HepG2 (cell line): Measurements from ENCODE around the gene TTLL6. TPM values are rescaled to one million over a fixed set of nuclear protein-coding genes. Genes with fewer than 3 reads are reported as not detected.

ENCODE experiments used
- AGO2 ChIP-seq: fragments of 200-400 bp; formaldehyde crosslinking; optimal IDR thresholded peaks from 2 replicates; pipeline ENCODE3; 2017; ENCODE audit warnings: mild to moderate bottlenecking, low read depth, low read length, moderate library complexity
- ATF1 ChIP-seq: IDR thresholded peaks from 2 replicates; pipeline ENCODE4 v1.6.1; 2016; ENCODE audit warnings: mild to moderate bottlenecking, control low read depth
- BCL6 ChIP-seq: IDR thresholded peaks from 2 replicates; pipeline ENCODE4 v1.6.1; 2016; ENCODE audit warnings: missing genetic modification reagents, missing compliant biosample characterization
- CBX2 ChIP-seq, 2 experiments: fragments of 200-600 bp in 1 of 2; sonication (generic); formaldehyde crosslinking in 1 of 2; IDR thresholded peaks; 2 replicates each; pipeline versions ENCODE4 v1.7.0 to v1.8.1; 2018 to 2022; ENCODE audit warnings: low read depth in 2 of 2, low read length in 1 of 2, mild to moderate bottlenecking in 1 of 2, missing genetic modification reagents in 1 of 2
- CC2D1A ChIP-seq: sonication (generic); formaldehyde crosslinking; IDR thresholded peaks from 2 replicates; pipeline ENCODE4 v1.8.1; 2023; ENCODE audit warnings: mild to moderate bottlenecking, missing genetic modification reagents
- GABPB1 ChIP-seq: IDR thresholded peaks from 2 replicates; pipeline ENCODE4 v1.6.1; 2016; ENCODE audit warnings: mild to moderate bottlenecking, missing genetic modification reagents, moderate library complexity, missing compliant biosample characterization
- HNF4A ChIP-seq: sonication (generic); formaldehyde crosslinking; IDR thresholded peaks from 2 replicates; pipeline ENCODE4 v1.4.0; 2020; ENCODE audit warnings: missing genetic modification reagents
- JUN ChIP-seq: sonication (generic); formaldehyde crosslinking; IDR thresholded peaks from 2 replicates; pipeline ENCODE4 v1.4.0; 2020; ENCODE audit warnings: mild to moderate bottlenecking, missing genetic modification reagents
- NCOA5 ChIP-seq: sonication (generic); formaldehyde crosslinking; IDR thresholded peaks from 2 replicates; pipeline ENCODE4 v1.4.0; 2020; ENCODE audit warnings: missing genetic modification reagents
- NCOR1 ChIP-seq: fragments of 200-600 bp; sonication (generic); IDR thresholded peaks from 2 replicates; pipeline ENCODE4 v1.7.0; 2017; ENCODE audit warnings: antibody characterized with exemption, low read length, borderline replicate concordance
- NR2F2 ChIP-seq: IDR thresholded peaks from 2 replicates; pipeline ENCODE4 v1.6.1; 2012; ENCODE audit warnings: low read depth, inconsistent platforms, borderline replicate concordance
- RBM39 ChIP-seq: fragments of 200-400 bp; formaldehyde crosslinking; IDR thresholded peaks from one replicate; pipeline ENCODE4 v1.6.1; 2018; ENCODE audit warnings: antibody characterized with exemption, mild to moderate bottlenecking, low read depth, low read length; ENCODE audit not compliant: poor library complexity, severe bottlenecking
- RFXAP ChIP-seq: sonication (generic); formaldehyde crosslinking; IDR thresholded peaks from 2 replicates; pipeline ENCODE4 v1.4.0; 2020; ENCODE audit warnings: missing genetic modification reagents, borderline replicate concordance
- RXRA ChIP-seq: sonication (generic); formaldehyde crosslinking; IDR thresholded peaks from 2 replicates; pipeline ENCODE4 v1.5.1; 2020; ENCODE audit warnings: missing genetic modification reagents
- TBL1XR1 ChIP-seq: fragments of 150-350 bp; IDR thresholded peaks from 2 replicates; pipeline ENCODE4 v1.6.1; 2014; ENCODE audit warnings: borderline replicate concordance, low read length; ENCODE audit not compliant: partially characterized antibody
- TBX2 ChIP-seq: sonication (generic); formaldehyde crosslinking; IDR thresholded peaks from 2 replicates; pipeline ENCODE4 v1.5.0; 2020; ENCODE audit warnings: missing genetic modification reagents, mild to moderate bottlenecking, borderline replicate concordance
- TBX3 ChIP-seq: fragments of 450-650 bp; IDR thresholded peaks from 2 replicates; pipeline ENCODE4 v1.6.1; 2017; ENCODE audit warnings: antibody characterized with exemption, mild to moderate bottlenecking, inconsistent platforms, borderline replicate concordance
- TCF7 ChIP-seq: sonication (generic); IDR thresholded peaks from 2 replicates; pipeline ENCODE4 v1.6.1; 2016; ENCODE audit warnings: antibody characterized with exemption, low read depth
- TEAD2 ChIP-seq: sonication (generic); formaldehyde crosslinking; IDR thresholded peaks from 2 replicates; pipeline ENCODE4 v1.9.0; 2021; ENCODE audit warnings: missing genetic modification reagents
- ZNF251 ChIP-seq: sonication (generic); formaldehyde crosslinking; IDR thresholded peaks from 2 replicates; pipeline ENCODE4 v1.9.0; 2021; ENCODE audit warnings: mild to moderate bottlenecking, missing genetic modification reagents
- ZNF674 ChIP-seq: sonication (generic); formaldehyde crosslinking; IDR thresholded peaks from 2 replicates; pipeline ENCODE4 v1.5.0; 2020; ENCODE audit warnings: low read depth, mild to moderate bottlenecking, missing genetic modification reagents
- polyA plus RNA-seq, 8 experiments: library from polyadenylated mRNA; depleted of rRNA in 3 of 8; stranded (reverse) in 7 of 8; unstranded in 1 of 8; fragments of >200 nt; fragmentation: Illumina TruSeq in 4 of 8; extraction: Trizol in 4 of 8; gene quantifications; 2 replicates each; pipeline versions ENCODE4 v1.2.1 to v1.2.3, GENCODE V29; 2011 to 2016; ENCODE audit warnings: low read depth in 4 of 8, missing spikeins in 1 of 8, mixed read lengths in 1 of 8; ENCODE audit not compliant: insufficient read depth in 1 of 8
- total RNA-seq, 5 experiments: library from RNA; depleted of rRNA; stranded (reverse); fragments of >200 nt; fragmentation: Illumina TruSeq; extraction: Trizol; gene quantifications; 2 replicates each; pipeline ENCODE4 v1.2.3, GENCODE V29; 2016; ENCODE audit warnings: low read depth in 1 of 5
- TF ChIP-seq, protein P1 (sequence below): sonication (generic); formaldehyde crosslinking; conservative IDR thresholded peaks from 2 replicates; pipeline ENCODE4 v1.4.0; 2020; ENCODE audit warnings: missing genetic modification reagents
- TF ChIP-seq, protein P2 (sequence below): sonication (generic); formaldehyde crosslinking; IDR thresholded peaks from 2 replicates; pipeline ENCODE4 v1.8.0; 2022; ENCODE audit warnings: missing genetic modification reagents, mild to moderate bottlenecking, moderate library complexity, borderline replicate concordance
- TF ChIP-seq, protein P3 (sequence below): sonication (generic); formaldehyde crosslinking; IDR thresholded peaks from 2 replicates; pipeline ENCODE4 v1.5.1; 2020; ENCODE audit warnings: mild to moderate bottlenecking, missing genetic modification reagents, moderate library complexity

TTLL6 gene
- total and polyA plus RNA-seq, 2 of the 13 experiments (the other 11 are each of a cell fraction or from before 2014, with no cell fraction given) = 0.04 to 0.08 TPM

DNA sequence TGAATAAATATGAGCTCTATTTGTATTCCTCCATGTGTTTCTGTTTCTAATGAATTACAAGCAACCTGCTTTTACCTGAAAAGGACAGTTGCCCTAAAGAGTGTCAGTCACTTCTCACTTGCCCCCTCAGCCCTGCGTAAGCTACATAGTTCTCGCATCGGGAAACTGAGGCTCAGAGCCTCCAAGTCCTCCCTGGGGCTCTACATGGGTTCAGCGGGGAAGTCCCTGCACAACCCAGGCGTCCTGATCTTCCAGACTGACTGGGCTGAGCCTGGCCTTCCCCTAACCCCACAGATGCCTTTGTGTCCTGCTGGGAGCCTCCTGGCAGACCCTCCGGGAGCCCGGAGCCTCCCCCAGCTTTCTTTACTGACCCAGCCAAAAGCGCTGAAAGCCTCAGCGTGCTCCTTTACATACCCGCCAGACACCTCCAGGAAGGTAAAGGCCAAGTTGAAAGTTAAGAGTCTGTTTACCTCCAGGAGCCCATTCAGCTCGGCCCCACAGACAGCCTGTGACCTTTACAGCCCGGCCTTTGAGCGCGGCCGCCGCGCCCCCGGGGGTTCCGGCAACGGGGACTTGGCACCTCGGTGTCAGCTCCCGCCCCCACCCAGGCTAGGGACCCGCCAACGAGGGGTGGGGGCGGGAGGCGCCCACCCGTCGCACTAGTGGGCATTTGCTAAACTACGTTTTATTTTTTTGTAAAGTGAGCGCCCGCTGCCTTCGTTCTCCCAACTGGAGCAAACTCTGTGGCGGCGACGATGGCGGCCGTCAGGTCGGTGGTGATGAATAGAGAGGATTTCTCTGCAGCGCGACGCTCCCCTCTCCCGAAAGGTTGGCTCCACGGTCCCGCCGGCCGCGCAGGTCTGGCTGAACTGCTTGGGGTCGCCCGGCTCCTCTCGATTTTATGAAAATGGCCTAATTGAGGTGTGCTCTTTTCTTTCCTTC, 84.1 kb downstream of the TTLL6 start (continued):
- TF ChIP-seq, protein P1, sequence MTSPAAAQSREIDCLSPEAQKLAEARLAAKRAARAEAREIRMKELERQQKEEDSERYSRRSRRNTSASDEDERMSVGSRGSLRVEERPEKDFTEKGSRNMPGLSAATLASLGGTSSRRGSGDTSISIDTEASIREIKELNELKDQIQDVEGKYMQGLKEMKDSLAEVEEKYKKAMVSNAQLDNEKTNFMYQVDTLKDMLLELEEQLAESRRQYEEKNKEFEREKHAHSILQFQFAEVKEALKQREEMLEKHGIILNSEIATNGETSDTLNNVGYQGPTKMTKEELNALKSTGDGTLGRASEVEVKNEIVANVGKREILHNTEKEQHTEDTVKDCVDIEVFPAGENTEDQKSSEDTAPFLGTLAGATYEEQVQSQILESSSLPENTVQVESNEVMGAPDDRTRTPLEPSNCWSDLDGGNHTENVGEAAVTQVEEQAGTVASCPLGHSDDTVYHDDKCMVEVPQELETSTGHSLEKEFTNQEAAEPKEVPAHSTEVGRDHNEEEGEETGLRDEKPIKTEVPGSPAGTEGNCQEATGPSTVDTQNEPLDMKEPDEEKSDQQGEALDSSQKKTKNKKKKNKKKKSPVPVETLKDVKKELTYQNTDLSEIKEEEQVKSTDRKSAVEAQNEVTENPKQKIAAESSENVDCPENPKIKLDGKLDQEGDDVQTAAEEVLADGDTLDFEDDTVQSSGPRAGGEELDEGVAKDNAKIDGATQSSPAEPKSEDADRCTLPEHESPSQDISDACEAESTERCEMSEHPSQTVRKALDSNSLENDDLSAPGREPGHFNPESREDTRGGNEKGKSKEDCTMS (CRISPR knock-in tag) = no peak
- no peak for TF ChIP-seq AGO2
- no peak for TF ChIP-seq ATF1 (CRISPR knock-in tag)
- no peak for TF ChIP-seq ZNF251 (CRISPR knock-in tag)
- no peak for TF ChIP-seq TEAD2 (CRISPR knock-in tag)
- TF ChIP-seq TBX2 (CRISPR knock-in tag) = peak; percentile 43; the same call in 1 of the 2 replicates
- TF ChIP-seq, protein P2, sequence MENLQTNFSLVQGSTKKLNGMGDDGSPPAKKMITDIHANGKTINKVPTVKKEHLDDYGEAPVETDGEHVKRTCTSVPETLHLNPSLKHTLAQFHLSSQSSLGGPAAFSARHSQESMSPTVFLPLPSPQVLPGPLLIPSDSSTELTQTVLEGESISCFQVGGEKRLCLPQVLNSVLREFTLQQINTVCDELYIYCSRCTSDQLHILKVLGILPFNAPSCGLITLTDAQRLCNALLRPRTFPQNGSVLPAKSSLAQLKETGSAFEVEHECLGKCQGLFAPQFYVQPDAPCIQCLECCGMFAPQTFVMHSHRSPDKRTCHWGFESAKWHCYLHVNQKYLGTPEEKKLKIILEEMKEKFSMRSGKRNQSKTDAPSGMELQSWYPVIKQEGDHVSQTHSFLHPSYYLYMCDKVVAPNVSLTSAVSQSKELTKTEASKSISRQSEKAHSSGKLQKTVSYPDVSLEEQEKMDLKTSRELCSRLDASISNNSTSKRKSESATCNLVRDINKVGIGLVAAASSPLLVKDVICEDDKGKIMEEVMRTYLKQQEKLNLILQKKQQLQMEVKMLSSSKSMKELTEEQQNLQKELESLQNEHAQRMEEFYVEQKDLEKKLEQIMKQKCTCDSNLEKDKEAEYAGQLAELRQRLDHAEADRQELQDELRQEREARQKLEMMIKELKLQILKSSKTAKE (CRISPR knock-in tag) = peak; percentile 82
- TF ChIP-seq NCOR1 = peak; percentile 64; the same call in 1 of the 2 replicates
- no peak for TF ChIP-seq JUN
- TF ChIP-seq TCF7 = peak; percentile 47; the same call in 1 of the 2 replicates
- TF ChIP-seq TBX3 = no peak
- peak; percentile 78 for TF ChIP-seq BCL6 (CRISPR knock-in tag)
- TF ChIP-seq CC2D1A (CRISPR knock-in tag) = no peak
- TF ChIP-seq, protein P3, sequence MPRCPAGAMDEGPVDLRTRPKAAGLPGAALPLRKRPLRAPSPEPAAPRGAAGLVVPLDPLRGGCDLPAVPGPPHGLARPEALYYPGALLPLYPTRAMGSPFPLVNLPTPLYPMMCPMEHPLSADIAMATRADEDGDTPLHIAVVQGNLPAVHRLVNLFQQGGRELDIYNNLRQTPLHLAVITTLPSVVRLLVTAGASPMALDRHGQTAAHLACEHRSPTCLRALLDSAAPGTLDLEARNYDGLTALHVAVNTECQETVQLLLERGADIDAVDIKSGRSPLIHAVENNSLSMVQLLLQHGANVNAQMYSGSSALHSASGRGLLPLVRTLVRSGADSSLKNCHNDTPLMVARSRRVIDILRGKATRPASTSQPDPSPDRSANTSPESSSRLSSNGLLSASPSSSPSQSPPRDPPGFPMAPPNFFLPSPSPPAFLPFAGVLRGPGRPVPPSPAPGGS (CRISPR knock-in tag) = no peak
- TF ChIP-seq HNF4A (CRISPR knock-in tag) = peak; percentile 28; the same call in 1 of the 2 replicates
- no peak for TF ChIP-seq NCOA5 (CRISPR knock-in tag)
- no peak; the same call in 1 of the 2 replicates for TF ChIP-seq NR2F2
- TF ChIP-seq ZNF674 (CRISPR knock-in tag) = no peak
- peak; percentile 36; the same call in 1 of the 2 replicates for TF ChIP-seq CBX2 (IDR thresholded peaks at IDR 0.05; ENCODE audit: low read depth, low read length)
- TF ChIP-seq CBX2 (CRISPR knock-in tag; IDR thresholded peaks at IDR 0.05; ENCODE audit: low read depth) = no peak
- peak; percentile 73 for TF ChIP-seq RXRA (CRISPR knock-in tag)
- TF ChIP-seq TBL1XR1 = peak; percentile 59
- peak; percentile 36 for TF ChIP-seq RBM39
- TF ChIP-seq RFXAP = 0 out of 2 replicates have a peak, but pooled peaks have one; percentile 25
- peak; percentile 23; the same call in 1 of the 2 replicates for TF ChIP-seq GABPB1 (CRISPR knock-in tag)
